ENCODE results near the gene CSNK2A1. TPM values are rescaled to one million over a fixed set of nuclear protein-coding genes. Genes with fewer than 3 reads are reported as not detected.

CSNK2A1 gene
- total and polyA plus RNA-seq, 7 donors, result 43.9 to 180 (median 122) TPM

GRCh38 chr20:444862-445426 is 98.6 kb downstream of the CSNK2A1 start:
- Histone ChIP-seq H3K4me3 (peak overlapping the region; percentile 12), H3K27ac (peak overlapping the region; percentile 68), H3K4me1 (peaks cover 32% of the 10 kb centered on the region), H3K36me3 (ENCODE audit: insufficient read depth in 1 of 2, low read depth in 1 of 2) (peaks cover 11 to 70% of the 10 kb centered on the region in 2 donors), H3K27me3 (ENCODE audit: insufficient read depth in 3 of 3, low read length in 2 of 3) (no peaks in the 10 kb centered on the region), H3K9me3 (no peaks in the 10 kb centered on the region)
- ATAC-seq (peak; percentile 71 to 80 (median 74)), DNase-seq (no peak)
- intact Hi-C loops (cut with DNase I), result no loop called here
- 36 to 52% (median 41%) methylated on average over 12 of the region's 12 CpGs for WGBS, 3 donors
- TF ChIP-seq CTCF (IDR thresholded peaks at IDR 0.05), result no peak

GRCh38 chr20:444117-444516 is 99.5 kb downstream of the CSNK2A1 start:
- DNase-seq (no peak), ATAC-seq (peak; percentile 58 to 76 (median 66))
- no peak for TF ChIP-seq CTCF (IDR thresholded peaks at IDR 0.05)
- H3K4me3 ChIP-seq, result peak overlapping the region; percentile 12
- intact Hi-C loops (cut with DNase I), result no loop called here
- peaks cover 12 to 78% of the 10 kb centered on the region in 2 donors for H3K36me3 ChIP-seq (ENCODE audit: insufficient read depth in 1 of 2, low read depth in 1 of 2)
- H3K4me1 ChIP-seq, result peaks cover 33% of the 10 kb centered on the region
- no peaks in the 10 kb centered on the region for H3K9me3 ChIP-seq
- WGBS, 3 donors, result 36 to 56% (median 40%) methylated on average over 3 of the region's 3 CpGs
- H3K27ac ChIP-seq, result peak overlapping the region; percentile 68
- no peaks in the 10 kb centered on the region for H3K27me3 ChIP-seq (ENCODE audit: insufficient read depth in 3 of 3, low read length in 2 of 3)

GRCh38 chr20:443223-443775 is 100.3 kb downstream of the CSNK2A1 start:
- no peak for TF ChIP-seq CTCF (IDR thresholded peaks at IDR 0.05)
- Histone ChIP-seq H3K4me3 (no peak overlapping the region), H3K9me3 (no peaks in the 10 kb centered on the region), H3K4me1 (peaks cover 41% of the 10 kb centered on the region), H3K36me3 (ENCODE audit: insufficient read depth in 1 of 2, low read depth in 1 of 2) (peaks cover 12 to 86% of the 10 kb centered on the region in 2 donors), H3K27me3 (ENCODE audit: insufficient read depth in 3 of 3, low read length in 2 of 3) (no peaks in the 10 kb centered on the region), H3K27ac (peak overlapping the region; percentile 68)
- ATAC-seq (peak in 1 of 4 donors; percentile 54), DNase-seq (no peak)
- WGBS, 3 donors, result 56 to 75% (median 58%) methylated on average over 4 of the region's 4 CpGs
- intact Hi-C loops (cut with DNase I), result no loop called here

- ATAC-seq (no peak), DNase-seq (no peak)
- intact Hi-C loops (cut with DNase I), result no loop called here
- Histone ChIP-seq H3K4me3 (no peak overlapping the region), H3K4me1 (peaks cover 44% of the 10 kb centered on the region), H3K36me3 (ENCODE audit: insufficient read depth in 1 of 2, low read depth in 1 of 2) (peaks cover 16 to 91% of the 10 kb centered on the region in 2 donors), H3K27me3 (ENCODE audit: insufficient read depth in 3 of 3, low read length in 2 of 3) (no peaks in the 10 kb centered on the region), H3K27ac (no peak overlapping the region), H3K9me3 (no peaks in the 10 kb centered on the region)
- 86 to 93% (median 89%) methylated on average over 13 of the region's 13 CpGs for WGBS, 3 donors
- TF ChIP-seq CTCF (IDR thresholded peaks at IDR 0.05), result no peak
These were observed 103.0 kb downstream of the CSNK2A1 start for GRCh38 chr20:440636-441035.

All from psoas muscle (tissue), 8 donors.